Adrenal gland (tissue), 12 donors: ENCODE results near the gene KLHL13. TPM values are rescaled to one million over a fixed set of nuclear protein-coding genes. Genes with fewer than 3 reads are reported as not detected.
A peak's percentile ranks its signal among the peaks of the same experiment; 100 is the strongest.
"Not testable (repeated sequence)": the region's sequence is repeated elsewhere in the genome, so short reads cannot be mapped to it uniquely, and the experiment has no call there.

Experiments used
- DNase-seq, 7 donors: peaks; one replicate each; pipeline ENCODE4 v3.0.0-alpha.2; 2019 to 2020
- H3K27ac ChIP-seq, 5 donors: fragments of 200-600 bp; sonication (generic) in 4 of 5; 1 replicate in 3 of 5; 2 replicates in 2 of 5; pipeline versions ENCODE4 v1.5.1 to v1.8.0; 2016 to 2020; ENCODE audit warnings: mild to moderate bottlenecking in 1 of 5
- H3K27me3 ChIP-seq: fragments of 200-600 bp; 2 replicates; pipeline ENCODE4 v1.8.0; 2021
- H3K36me3 ChIP-seq, 2 donors: fragments of 200-600 bp; replicated peaks in 1 of 2; 1 replicate in 1 of 2; 2 replicates in 1 of 2; pipeline versions ENCODE4 v1.5.1 to v1.8.0; 2018 to 2022
- H3K4me1 ChIP-seq, 2 donors: fragments of 200-600 bp; replicated peaks in 1 of 2; 1 replicate in 1 of 2; 2 replicates in 1 of 2; pipeline versions ENCODE4 v1.5.1 to v1.8.0; 2018 to 2021
- H3K4me3 ChIP-seq, 4 donors: fragments of 200-600 bp; sonication (generic) in 3 of 4; one replicate each; pipeline ENCODE4 v1.5.1; 2016 to 2018
- H3K9me3 ChIP-seq, 3 donors: fragments of 200-600 bp; sonication (generic) in 1 of 3; replicated peaks in 1 of 3; 1 replicate in 2 of 3; 2 replicates in 1 of 3; pipeline versions ENCODE4 v1.5.1 to v1.8.0; 2016 to 2021
- CTCF ChIP-seq, 6 experiments: fragments of 450-650 bp in 4 of 6; fragments of 200-600 bp in 2 of 6; sonication (generic) in 1 of 6; IDR thresholded peaks; 1 replicate in 5 of 6; 2 replicates in 1 of 6; pipeline versions ENCODE4 v1.5.1 to v1.8.0; 2016 to 2021; ENCODE audit warnings: antibody characterized with exemption in 6 of 6, mild to moderate bottlenecking in 2 of 6, moderate library complexity in 1 of 6
- POLR2A ChIP-seq, 2 donors: fragments of 450-650 bp; IDR thresholded peaks; one replicate each; pipeline ENCODE4 v1.6.1; 2017; ENCODE audit warnings: antibody characterized with exemption in 2 of 2, mild to moderate bottlenecking in 2 of 2, moderate library complexity in 1 of 2
- WGBS, 4 donors: extraction: QIAGEN DNeasy Blood & Tissue Kit in 2 of 4; methylation state at CpG; one replicate each; pipeline versions ENCODE4 v1.1.5 to v1.1.7; 2013 to 2017; 5-methylcytosine and 5-hydroxymethylcytosine counted together
- intact Hi-C, 2 donors: fragments of 100-400 bp; cut with DNase I; formaldehyde crosslinking; loops; one replicate each; pipeline versions ENCODE4 v1.14.1 to v1.15.0; 2022 to 2023
- polyA plus RNA-seq, 3 donors: library from polyadenylated mRNA; stranded (reverse); fragments of 200-250 nt in 2 of 3; fragments of 350-450 nt in 1 of 3; fragmentation: Illumina TruSeq in 1 of 3; extraction: RNeasy Lipid Tissue Mini Kit (QIAGEN cat#74804) in 1 of 3; gene quantifications; one replicate each; pipeline ENCODE4 v1.2.3, GENCODE V29; 2013 to 2014
- total RNA-seq, 9 donors: library from RNA; depleted of rRNA in 4 of 9; stranded (reverse); fragments of >200 nt in 4 of 9; fragments of 120-200 nt in 1 of 9; fragmentation: NEBNext Ultra II Directional in 1 of 9; extraction: Animal tissue kit (Norgen Biotek cat#: 25700) in 1 of 9; gene quantifications; one replicate each; pipeline versions ENCODE4 v1.1.0 to v1.2.4, GENCODE V29; 2013 to 2023
- donor health status: healthy with polysubstance abuse.
- donor health status: Bipolar disorder and iron deficiency.
- donor health status: DM: yes; HTN: yes; CAD: no.
- donor health status: DM: no; HTN: no; CAD: no.
- donor health status: DM: no; HTN: no; CAD: no.
- donor health status: DM: yes; HTN: yes; CAD: no.

Gene KLHL13
- total and polyA plus RNA-seq, 12 donors, result 2.9 to 55.9 (median 8.4) TPM

- Histone ChIP-seq H3K9me3 (no peaks in the 10 kb centered on the region), H3K36me3 (no peaks in the 10 kb centered on the region), H3K4me1 (no peaks in the 10 kb centered on the region), H3K4me3 (no peak overlapping the region), H3K27me3 (peaks cover 3% of the 10 kb centered on the region), H3K27ac (no peak overlapping the region)
- whole genome bisulfite sequencing, 4 donors, result 92 to 96% (median 94%) methylated on average over 6 of the region's 6 CpGs
- TF ChIP-seq POLR2A (IDR thresholded peaks at IDR 0.05) (no peak), CTCF (IDR thresholded peaks at IDR 0.05) (no peak)
- no peak for DNase-seq
- intact Hi-C loops, result no loop called here
Measured at GRCh38 chrX:118156254-118156952, 39.8 kb upstream of the KLHL13 start.

- Histone ChIP-seq H3K9me3 (no peaks in the 10 kb centered on the region), H3K36me3 (no peaks in the 10 kb centered on the region), H3K4me1 (no peaks in the 10 kb centered on the region), H3K27ac (no peak overlapping the region), H3K27me3 (peaks cover 9% of the 10 kb centered on the region), H3K4me3 (no peak overlapping the region)
- 53 to 67% (median 59%) methylated on average over 1 of the region's 1 CpG for WGBS, 4 donors
- TF ChIP-seq CTCF (IDR thresholded peaks at IDR 0.05) (no peak), POLR2A (IDR thresholded peaks at IDR 0.05) (no peak)
- peak in 1 of 7 donors; percentile 17 for DNase-seq
- intact Hi-C loops, result no loop called here
Measured at GRCh38 chrX:118153270-118153669, 36.7 kb upstream of the KLHL13 start.

DNA sequence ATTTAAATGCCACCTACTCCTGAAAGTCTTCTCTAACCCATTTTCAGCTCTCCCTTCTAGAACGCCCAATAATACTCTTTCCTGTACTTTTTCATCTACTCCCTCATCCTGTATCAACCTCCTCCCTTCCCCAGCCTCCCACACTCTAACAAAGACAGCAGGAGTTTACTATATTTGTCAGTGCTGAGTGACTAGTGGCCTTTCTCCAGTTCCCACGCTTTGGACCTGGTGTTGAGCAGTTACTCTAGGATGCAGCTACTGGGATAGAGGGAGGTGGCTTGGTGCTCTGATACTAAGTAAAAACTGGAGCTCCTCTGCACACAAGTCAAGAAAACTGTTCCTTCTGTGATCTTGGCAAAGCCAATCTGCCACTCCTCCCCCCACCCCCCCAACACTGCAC is 36.1 kb upstream of the KLHL13 start:
- Histone ChIP-seq H3K4me3 (no peak overlapping the region), H3K4me1 (no peaks in the 10 kb centered on the region)

GRCh38 chrX:118148737-118149136 is 32.1 kb upstream of the KLHL13 start:
- Histone ChIP-seq H3K27me3 (peaks cover 6% of the 10 kb centered on the region), H3K27ac (no peak overlapping the region), H3K36me3 (no peaks in the 10 kb centered on the region), H3K9me3 (no peaks in the 10 kb centered on the region), H3K4me3 (no peak overlapping the region), H3K4me1 (no peaks in the 10 kb centered on the region)
- intact Hi-C loops, result no loop called here
- no peak for DNase-seq
- no peak for TF ChIP-seq CTCF (IDR thresholded peaks at IDR 0.05)
- TF ChIP-seq POLR2A (IDR thresholded peaks at IDR 0.05), result no peak
- WGBS, 4 donors, result 58 to 94% (median 84%) methylated on average over 1 of the region's 1 CpG

More for the DNA sequence above, 36.1 kb upstream of the KLHL13 start:
- H3K27me3 ChIP-seq, result peaks cover 9% of the 10 kb centered on the region
- no peaks in the 10 kb centered on the region for H3K9me3 ChIP-seq
- TF ChIP-seq CTCF (IDR thresholded peaks at IDR 0.05) (no peak), POLR2A (IDR thresholded peaks at IDR 0.05) (no peak)
- DNase-seq, result peak in 1 of 7 donors; percentile 1
- no peak overlapping the region for H3K27ac ChIP-seq
- no peaks in the 10 kb centered on the region for H3K36me3 ChIP-seq
- 31 to 54% (median 41%) methylated on average over 2 of the region's 2 CpGs for WGBS, 4 donors
- intact Hi-C loops, result no loop called here

- H3K4me1 ChIP-seq, H3K36me3 ChIP-seq, DNase-seq, H3K4me3 ChIP-seq, H3K9me3 ChIP-seq, intact Hi-C loops, H3K27ac ChIP-seq: not testable (repeated sequence)
- peaks cover 14% of the 10 kb centered on the region for H3K27me3 ChIP-seq
- 97 to 100% (median 100%) methylated on average over 2 to 3 of the region's 3 CpGs for WGBS, 4 donors
Measured at GRCh38 chrX:118147771-118148170, 31.2 kb upstream of the KLHL13 start.
